Skeletal muscle cell (primary cell): Measurements from ENCODE around the gene SBF2.

Experiments
- DNase-seq: peaks from one replicate; pipeline ENCODE4 v3.0.0-alpha.2; 2010; ENCODE audit warnings: low read depth
- H3K4me3 ChIP-seq: 2 replicates; pipeline ENCODE4 v1.5.1; 2011; ENCODE audit warnings: low read depth, mild to moderate bottlenecking, control low read depth, low read length, moderate library complexity

The SBF2 gene

GRCh38 chr11:9775398-9775779 is 518.6 kb downstream of the SBF2 start:
- peak overlapping the region; percentile 16 for H3K4me3 ChIP-seq
- DNase-seq = no peak

- H3K4me3 ChIP-seq = no peak overlapping the region
- peak; percentile 69 for DNase-seq
Observed at GRCh38 chr11:9774591-9775397, 519.2 kb downstream of the SBF2 start.

- H3K4me3 ChIP-seq = no peak overlapping the region
- no peak for DNase-seq
Observed at GRCh38 chr11:9774109-9774508, 519.9 kb downstream of the SBF2 start.

GRCh38 chr11:9773524-9773923 is 520.5 kb downstream of the SBF2 start:
- no peak overlapping the region for H3K4me3 ChIP-seq

GRCh38 chr11:9772218-9772617 is 521.8 kb downstream of the SBF2 start:
- no peak overlapping the region for H3K4me3 ChIP-seq
- no peak for DNase-seq

More at GRCh38 chr11:9773524-9773923, 520.5 kb downstream of the SBF2 start:
- DNase-seq = no peak

GRCh38 chr11:9771071-9771511 is 522.9 kb downstream of the SBF2 start:
- H3K4me3 ChIP-seq = no peak overlapping the region
- DNase-seq = no peak

GRCh38 chr11:9769621-9770020 is 524.4 kb downstream of the SBF2 start:
- H3K4me3 ChIP-seq = no peak overlapping the region
- DNase-seq = no peak

GRCh38 chr11:9765320-9766101 is 528.5 kb downstream of the SBF2 start:
- H3K4me3 ChIP-seq = no peak overlapping the region
- DNase-seq = peak; percentile 99

GRCh38 chr11:9763301-9763700 is 530.7 kb downstream of the SBF2 start:
- no peak overlapping the region for H3K4me3 ChIP-seq
- no peak for DNase-seq

GRCh38 chr11:9762531-9762930 is 531.5 kb downstream of the SBF2 start:
- no peak for DNase-seq
- no peak overlapping the region for H3K4me3 ChIP-seq

GRCh38 chr11:9761441-9761945 is 532.5 kb downstream of the SBF2 start:
- DNase-seq = no peak
- H3K4me3 ChIP-seq = no peak overlapping the region

GRCh38 chr11:9760193-9760575 is 533.8 kb downstream of the SBF2 start:
- peak; percentile 92 for DNase-seq
- H3K4me3 ChIP-seq = no peak overlapping the region

- H3K4me3 ChIP-seq = no peak overlapping the region
- peak; percentile 100 for DNase-seq
Observed at GRCh38 chr11:9759519-9760192, 534.4 kb downstream of the SBF2 start.

GRCh38 chr11:9758637-9759518 is 535.1 kb downstream of the SBF2 start:
- DNase-seq = no peak
- H3K4me3 ChIP-seq = peak overlapping the region; percentile 46

GRCh38 chr11:9757809-9758636 is 536.0 kb downstream of the SBF2 start:
- DNase-seq = no peak
- peak overlapping the region; percentile 46 for H3K4me3 ChIP-seq

- no peak for DNase-seq
Observed at GRCh38 chr11:9756878-9757277, 537.1 kb downstream of the SBF2 start.

GRCh38 chr11:9756461-9756860 is 537.6 kb downstream of the SBF2 start:
- DNase-seq = no peak
- no peak overlapping the region for H3K4me3 ChIP-seq

More at GRCh38 chr11:9756878-9757277, 537.1 kb downstream of the SBF2 start:
- H3K4me3 ChIP-seq = no peak overlapping the region

GRCh38 chr11:9755561-9756185 is 538.3 kb downstream of the SBF2 start:
- no peak for DNase-seq
- H3K4me3 ChIP-seq = no peak overlapping the region
